Hippocampal formation (tissue), 2 donors: ENCODE results near the gene TOPAZ1.
A peak's percentile ranks its signal among the peaks of the same experiment; 100 is the strongest.

ENCODE experiments used
- DNase-seq, 2 donors: peaks; one replicate each; lab custom pipeline; 2025; lab: John Stamatoyannopoulos, UW

Gene TOPAZ1

GRCh38 chr3:44241706-44242105 lies at the start of gene TOPAZ1:
TSS of gene TOPAZ1 (plus strand) at chr3:44241886. CDS start at chr3:44242054, 168 bp downstream.
- DNase-seq, result no peak

GRCh38 chr3:44198284-44199269 lies 43.1 kb upstream of the TOPAZ1 start:
- peak; percentile 40 to 72 for DNase-seq

GRCh38 chr3:44206261-44206660 lies 35.4 kb upstream of the TOPAZ1 start:
- no peak for DNase-seq

GRCh38 chr3:44206862-44207652 lies 34.6 kb upstream of the TOPAZ1 start:
- no peak for DNase-seq

- no peak for DNase-seq
Measured at GRCh38 chr3:44208086-44208485, 33.6 kb upstream of the TOPAZ1 start.

DNA sequence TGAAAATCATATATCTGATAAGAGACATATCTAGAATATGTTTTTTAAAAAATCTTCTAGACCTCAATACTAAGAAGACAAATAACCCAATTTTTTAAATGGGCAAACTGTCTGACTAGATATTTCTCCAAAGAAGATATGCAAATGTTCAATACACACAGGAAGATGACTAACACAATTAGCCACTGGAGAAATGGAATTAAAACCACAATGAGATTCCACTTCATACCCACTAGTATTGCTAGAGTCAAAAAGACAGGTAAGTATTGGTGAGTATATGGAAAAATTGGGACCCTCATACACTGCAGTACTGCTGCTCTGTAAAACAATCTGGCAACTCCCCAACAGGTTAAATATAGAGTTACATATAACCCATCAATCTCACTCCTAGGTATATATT lies 33.1 kb upstream of the TOPAZ1 start:
- DNase-seq, result no peak

GRCh38 chr3:44210967-44211366 lies 30.7 kb upstream of the TOPAZ1 start:
- no peak for DNase-seq

- no peak for DNase-seq
Measured at GRCh38 chr3:44222337-44222736, 19.3 kb upstream of the TOPAZ1 start.

- DNase-seq, result no peak
Measured at GRCh38 chr3:44223299-44223698, 18.4 kb upstream of the TOPAZ1 start.

DNA sequence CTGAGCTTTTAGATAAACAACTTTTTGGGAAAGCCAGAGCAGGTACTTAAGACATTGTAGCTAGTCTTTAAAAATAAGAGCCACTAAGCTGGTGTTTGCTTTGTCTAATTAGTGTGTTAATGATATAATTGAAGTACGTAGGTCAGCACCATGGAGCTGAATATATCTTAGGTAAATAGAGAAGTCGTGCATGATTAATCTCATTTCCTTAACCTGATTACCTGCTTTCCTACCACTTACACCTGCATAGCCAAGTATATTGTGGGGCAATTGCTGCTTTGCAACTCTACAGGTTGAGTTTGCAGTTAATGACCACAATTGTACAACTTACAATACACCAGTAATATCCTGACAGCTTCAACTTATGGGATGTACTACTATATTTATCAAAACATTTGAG lies 17.6 kb upstream of the TOPAZ1 start:
- no peak for DNase-seq

GRCh38 chr3:44226573-44226972 lies 15.1 kb upstream of the TOPAZ1 start:
- no peak for DNase-seq

GRCh38 chr3:44227632-44228031 lies 14.1 kb upstream of the TOPAZ1 start:
- no peak for DNase-seq

DNA sequence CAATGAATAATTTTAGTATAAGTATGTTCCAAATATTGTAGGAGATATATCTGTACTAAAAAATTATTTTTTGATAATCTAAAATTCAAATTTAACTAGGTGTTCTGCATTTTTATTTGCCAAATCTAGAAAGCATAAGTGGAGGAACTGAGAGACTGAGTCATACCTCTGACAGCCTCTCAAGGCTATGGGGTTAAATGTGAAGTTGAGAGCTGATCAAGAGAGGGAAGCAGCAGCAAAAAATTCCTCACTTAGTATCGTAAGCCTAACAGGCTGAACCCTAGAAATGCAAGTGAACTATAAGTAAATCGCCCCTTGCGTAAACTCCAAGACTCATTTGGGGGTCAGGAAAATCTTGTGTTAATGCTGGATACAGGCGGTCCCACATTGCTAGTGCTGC lies 12.8 kb upstream of the TOPAZ1 start:
- no peak for DNase-seq

- DNase-seq, result no peak
Measured at GRCh38 chr3:44232407-44232806, 9.3 kb upstream of the TOPAZ1 start.

DNA sequence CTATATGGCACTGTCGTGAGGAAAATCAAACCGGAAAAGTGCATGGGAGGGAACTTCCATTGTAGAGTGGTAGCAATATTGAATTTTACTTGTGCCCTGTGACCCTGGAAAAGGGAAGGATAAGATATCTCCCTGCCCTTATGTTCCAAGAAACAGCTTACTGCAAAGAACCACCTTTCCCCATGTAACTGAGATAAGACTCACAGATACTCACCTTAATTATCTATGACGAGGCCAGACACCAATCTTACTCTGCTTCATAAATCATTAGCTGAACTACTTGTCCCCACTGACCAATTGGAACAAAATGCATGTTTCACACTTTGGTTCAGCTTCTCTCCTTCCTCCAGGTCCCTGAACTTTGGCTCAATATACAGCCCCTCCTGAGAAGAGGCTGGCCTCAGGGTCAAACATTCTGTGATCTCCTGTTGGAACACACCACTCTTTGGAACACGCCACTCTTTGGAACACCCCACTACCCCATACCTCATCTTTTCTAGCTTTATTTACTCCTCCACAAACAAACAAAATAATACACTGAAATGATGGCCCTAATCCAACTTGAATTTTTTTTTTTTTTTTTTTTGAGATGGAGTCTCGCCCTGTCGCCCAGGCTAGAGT lies 6.9 kb upstream of the TOPAZ1 start:
- no peak for DNase-seq

GRCh38 chr3:44235604-44236484 lies 5.8 kb upstream of the TOPAZ1 start:
- peak; percentile 13 to 59 for DNase-seq

DNA sequence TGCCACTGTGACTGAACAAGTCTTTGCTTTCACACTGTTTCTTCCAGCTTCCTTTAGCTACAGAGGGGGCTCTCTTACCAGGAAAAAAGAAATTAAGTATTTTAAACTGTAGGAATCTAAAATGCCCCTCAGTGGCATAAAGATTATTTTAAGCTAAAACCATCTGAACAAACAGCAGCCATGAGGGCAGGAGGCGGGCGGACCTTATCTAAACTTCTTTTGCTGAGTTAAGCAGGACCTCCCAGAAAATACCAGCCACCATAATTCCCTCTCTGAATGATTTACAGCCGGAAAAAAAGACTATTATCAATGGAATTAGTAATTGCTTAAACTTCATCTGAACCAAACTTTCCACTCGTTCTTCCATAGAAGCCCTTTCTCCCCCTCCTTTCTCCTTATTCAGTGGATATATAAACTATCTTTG lies 5.2 kb upstream of the TOPAZ1 start:
- DNase-seq, result no peak

- DNase-seq, result no peak
Measured at GRCh38 chr3:44237161-44237560, 4.5 kb upstream of the TOPAZ1 start.

GRCh38 chr3:44237665-44238064 lies 4.0 kb upstream of the TOPAZ1 start:
- no peak for DNase-seq

DNA sequence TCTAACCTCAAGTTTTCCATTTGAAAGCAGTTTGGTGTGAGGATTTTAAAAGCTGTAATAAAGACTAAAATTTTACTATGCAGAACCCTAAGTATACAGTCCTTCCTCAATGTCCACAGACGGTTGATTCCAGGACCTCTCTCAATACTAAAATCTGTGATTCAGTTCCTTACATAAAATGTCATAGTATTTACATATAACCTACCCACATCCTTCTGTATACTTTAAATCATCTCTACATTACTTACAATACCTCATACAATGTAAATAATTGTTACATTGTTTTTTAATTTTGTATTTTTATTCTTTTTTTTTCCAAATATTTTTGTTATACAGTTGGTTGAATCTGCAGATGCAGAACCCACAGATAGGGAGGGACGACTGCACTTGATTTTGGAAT lies 2.8 kb upstream of the TOPAZ1 start:
- no peak for DNase-seq

DNA sequence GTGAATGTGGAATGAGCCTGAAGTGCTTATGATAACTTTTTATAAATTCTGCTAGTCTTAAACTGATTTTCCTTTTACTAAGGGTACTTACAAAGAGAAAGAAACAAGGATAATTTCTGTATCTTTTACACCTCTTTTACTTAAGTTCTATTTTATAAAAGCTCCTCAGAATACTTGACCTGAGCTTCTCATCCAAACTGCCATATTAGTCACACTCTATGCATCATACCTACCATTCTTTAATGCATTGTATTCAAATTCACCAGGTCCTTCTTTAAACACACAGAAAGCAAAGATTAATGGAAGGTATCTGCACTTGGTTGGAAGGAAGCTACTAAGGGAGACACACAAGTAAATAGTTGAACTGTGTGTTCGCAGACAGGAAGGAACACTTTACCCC lies 1.6 kb upstream of the TOPAZ1 start:
- DNase-seq, result no peak
